CD4-positive, alpha-beta T cell (primary cell): ENCODE results near the gene MCM8. TPM values are rescaled to one million over a fixed set of nuclear protein-coding genes. Genes with fewer than 3 reads are reported as not detected.

Experiments
- ATAC-seq: fragments of 200-7000 bp; cut with Tn5 transposase; one replicate; pipeline ENCODE4 v1.10.0; 2022; ENCODE audit warnings: mild to moderate bottlenecking; ENCODE audit not compliant: poor library complexity
- CTCF ChIA-PET: fragments of 350-600 bp; sonication (Branson Sonifier 250); formaldehyde crosslinking; loops from one replicate; lab custom pipeline; 2021; ENCODE audit warnings: antibody characterized with exemption, inconsistent platforms; lab: Charles Lee
- POLR2A ChIA-PET: fragments of 350-600 bp; sonication (Branson Sonifier 250); formaldehyde crosslinking; loops from one replicate; lab custom pipeline; 2021; ENCODE audit warnings: antibody characterized with exemption, inconsistent platforms; lab: Charles Lee
- DNase-seq, 14 experiments: peaks; one replicate each; pipeline ENCODE4 v3.0.0-alpha.2; 2013 to 2020; ENCODE audit warnings: mixed read lengths in 2 of 14
- H3K27ac ChIP-seq, 2 donors: one replicate each; pipeline versions ENCODE4 v1.5.1 to v1.7.0; 2013; ENCODE audit warnings: low read length in 2 of 2, low read depth in 1 of 2, mild to moderate bottlenecking in 1 of 2
- H3K27me3 ChIP-seq, 2 experiments: 1 replicate in 1 of 2; 2 replicates in 1 of 2; pipeline versions ENCODE4 v1.6.1 to v1.7.0; 2013; ENCODE audit warnings: low read length in 2 of 2, control low read depth in 1 of 2, mild to moderate bottlenecking in 1 of 2, moderate library complexity in 1 of 2; ENCODE audit not compliant: insufficient read depth in 2 of 2, control insufficient read depth in 1 of 2
- H3K36me3 ChIP-seq: one replicate; pipeline ENCODE4 v1.6.1; 2013; ENCODE audit warnings: low read length, control low read depth; ENCODE audit not compliant: insufficient read depth
- H3K4me1 ChIP-seq: one replicate; pipeline ENCODE4 v1.6.1; 2013; ENCODE audit warnings: low read length, control low read depth; ENCODE audit not compliant: insufficient read depth
- H3K4me3 ChIP-seq: one replicate; pipeline ENCODE4 v1.5.1; 2013; ENCODE audit warnings: mild to moderate bottlenecking, low read length, moderate library complexity
- H3K9me3 ChIP-seq, 2 experiments: 1 replicate in 1 of 2; 2 replicates in 1 of 2; pipeline versions ENCODE4 v1.6.1 to v1.7.0; 2013; ENCODE audit warnings: low read length in 2 of 2, mild to moderate bottlenecking in 2 of 2, control low read depth in 1 of 2, moderate library complexity in 1 of 2; ENCODE audit not compliant: control insufficient read depth in 1 of 2, insufficient read depth in 1 of 2
- H3K27ac Mint-ChIP-seq: one replicate; pipeline ENCODE4 v1.8.0; 2020; ENCODE audit warnings: mixed read lengths
- H3K27me3 Mint-ChIP-seq: one replicate; pipeline ENCODE4 v1.8.0; 2021; ENCODE audit warnings: mixed read lengths
- H3K36me3 Mint-ChIP-seq: one replicate; pipeline ENCODE4 v1.8.0; 2021; ENCODE audit warnings: low read depth, mixed read lengths
- H3K4me1 Mint-ChIP-seq: one replicate; pipeline ENCODE4 v1.8.0; 2021; ENCODE audit warnings: low read depth, mixed read lengths
- H3K4me3 Mint-ChIP-seq: one replicate; pipeline ENCODE4 v1.8.0; 2020; ENCODE audit warnings: mild to moderate bottlenecking, mixed read lengths
- H3K9me3 Mint-ChIP-seq: one replicate; pipeline ENCODE4 v1.8.0; 2020; ENCODE audit warnings: mixed read lengths
- CTCF ChIP-seq: fragments of 200-600 bp; IDR thresholded peaks from one replicate; pipeline ENCODE4 v1.8.0; 2022; ENCODE audit warnings: antibody characterized with exemption, mild to moderate bottlenecking
- intact Hi-C, 2 experiments: fragments of 100-400 bp; cut with DNase I in 1 of 2; cut with micrococcal nuclease in 1 of 2; formaldehyde crosslinking; loops; one replicate each; pipeline versions ENCODE4 v1.15.1 to v1.9.0; 2023 to 2025; cut with DNase I, micrococcal nuclease
- polyA plus RNA-seq, 2 donors: library from polyadenylated mRNA; unstranded; fragments of 120-200 nt; gene quantifications; one replicate each; pipeline ENCODE4 v1.2.1, GENCODE V29; 2013
- total RNA-seq, 174 experiments: library from RNA in 2 of 174; stranded (reverse) in 2 of 174; gene quantifications; one replicate each; pipeline ENCODE4 v1.2.3 and lab custom pipeline; 2021 to 2026

MCM8 gene
- 1 to 10 TPM; 1.4 to 1.7 TPM for total RNA-seq
- 4.5 TPM for polyA plus RNA-seq (2013, experiment 1 of 2)
- 7.5 TPM for polyA plus RNA-seq (2013, experiment 2 of 2)
- total RNA-seq (lab: John Stamatoyannopoulos, UW) = 2.6 to 64.4 (median 9.5) reads per million in 172 experiments

- H3K36me3 Mint-ChIP-seq = peaks cover 64% of the 10 kb centered on the region
- no peak for TF ChIP-seq CTCF
- peaks cover 38% of the 10 kb centered on the region for H3K4me1 Mint-ChIP-seq
- ChIA-PET POLR2A (interaction anchor here (1.5 kb wide), 1 partner anchor 28 kb away, joined by 3 read pairs; no protein-coding TSS in a partner anchor), CTCF (interaction anchor here (0.6 kb wide), 1 partner anchor 194 kb away, joined by 3 read pairs; no protein-coding TSS in a partner anchor)
- Histone ChIP-seq H3K36me3 (peaks cover 33% of the 10 kb centered on the region), H3K4me1 (peaks cover 25% of the 10 kb centered on the region), H3K27ac (peak within 1 kb of the TSS; percentile 55 to 61), H3K4me3 (peak within 1 kb of the TSS; percentile 86), H3K9me3 (no peaks in the 10 kb centered on the region), H3K27me3 (no peaks in the 10 kb centered on the region)
- intact Hi-C loops = loop anchor here (2.0 to 10.0 kb wide), 5 partner anchors 113 to 833 kb away; partner anchors contain the start of genes PCNA (in 1 of the 2) and SHLD1 (in 1 of the 2)
- DNase-seq (peak; percentile 89 to 98 (median 94)), ATAC-seq (peak; percentile 97)
- H3K4me3 Mint-ChIP-seq = peak within 1 kb of the TSS; percentile 94
- no peaks in the 10 kb centered on the region for H3K9me3 Mint-ChIP-seq
- H3K27me3 Mint-ChIP-seq = no peaks in the 10 kb centered on the region
- peak within 1 kb of the TSS; percentile 81 for H3K27ac Mint-ChIP-seq
Observed at GRCh38 chr20:5950271-5951031, at the start of gene MCM8, which contains the start of gene TRMT6. MCM8 (plus strand) TSS chr20:5950652; CDS start chr20:5952016, 1,364 bp downstream. TRMT6 (minus strand) TSS chr20:5950533; CDS start chr20:5950405, 128 bp downstream.

GRCh38 chr20:5900908-5901307 is 49.5 kb upstream of the MCM8 start:
- no peak overlapping the region for H3K27ac ChIP-seq
- ChIA-PET POLR2A (no interaction called here), CTCF (no interaction called here)
- H3K4me1 ChIP-seq = no peaks in the 10 kb centered on the region
- ATAC-seq (no peak), DNase-seq (no peak)
- TF ChIP-seq CTCF = no peak
- Mint-ChIP-seq H3K4me1 (no peaks in the 10 kb centered on the region), H3K36me3 (no peaks in the 10 kb centered on the region), H3K4me3 (no peak overlapping the region), H3K9me3 (no peaks in the 10 kb centered on the region), H3K27me3 (peaks cover 34% of the 10 kb centered on the region), H3K27ac (no peak overlapping the region)
- no peaks in the 10 kb centered on the region for H3K36me3 ChIP-seq
- intact Hi-C loops = loop anchor here in 1 of 2 experiments (5.0 kb wide), 1 partner anchor 44 kb away; no protein-coding TSS in a partner anchor
- no peak overlapping the region for H3K4me3 ChIP-seq
- peaks cover 5 to 9% of the 10 kb centered on the region in 2 experiments for H3K27me3 ChIP-seq
- H3K9me3 ChIP-seq = no peaks in the 10 kb centered on the region

- H3K27me3 ChIP-seq = peaks cover 32 to 45% of the 10 kb centered on the region in 2 experiments
- no peak for TF ChIP-seq CTCF
- intact Hi-C loops = no loop called here
- H3K27ac ChIP-seq = no peak overlapping the region
- Mint-ChIP-seq H3K4me1 (peaks cover 12% of the 10 kb centered on the region), H3K36me3 (no peaks in the 10 kb centered on the region), H3K27me3 (peaks cover 82% of the 10 kb centered on the region), H3K27ac (no peak overlapping the region), H3K4me3 (no peak overlapping the region), H3K9me3 (no peaks in the 10 kb centered on the region)
- H3K4me3 ChIP-seq = no peak overlapping the region
- no peak for ATAC-seq
- CTCF ChIA-PET = no interaction called here
- POLR2A ChIA-PET = no interaction called here
- H3K4me1 ChIP-seq = peaks cover 12% of the 10 kb centered on the region
- peaks cover 0 to 7% of the 10 kb centered on the region in 2 experiments for H3K9me3 ChIP-seq
- no peak for DNase-seq
- H3K36me3 ChIP-seq = no peaks in the 10 kb centered on the region
Observed at GRCh38 chr20:5908981-5909380, 41.5 kb upstream of the MCM8 start.
